HepG2 (cell line): ENCODE data around the gene MRPL14. TPM values are rescaled to one million over a fixed set of nuclear protein-coding genes. Genes with fewer than 3 reads are reported as not detected.

Experiments used
- ATAC-seq: fragments of 200-7000 bp; cut with Tn5 transposase; 3 replicates; pipeline ENCODE4 v1.9.1; 2020; ENCODE audit warnings: mild to moderate bottlenecking, moderate library complexity
- BruUV-seq: library from RNA; stranded (reverse); fragments of 400-500 nt; replicated peaks from 2 replicates; lab custom pipeline; 2021; lab: Mats Ljungman, UMichigan
- CTCF ChIA-PET: fragments of 300-600 bp; formaldehyde crosslinking; extraction: SDS; loops from one replicate; lab custom pipeline; 2021; ENCODE audit warnings: low total read pairs, inconsistent platforms, low intra/inter-chr PET ratio; lab: Yijun Ruan, JAX
- POLR2A ChIA-PET: fragments of 350-600 bp; sonication (Branson Sonifier 250); formaldehyde crosslinking; loops from one replicate; lab custom pipeline; 2020; ENCODE audit warnings: antibody characterized with exemption, inconsistent platforms; lab: Yijun Ruan, JAX
- DNase-seq: peaks from one replicate; pipeline ENCODE4 v3.0.0-alpha.2; 2015; ENCODE audit warnings: low spot score
- FAIRE-seq: peaks from 3 replicates; lab custom pipeline; 2011; peaks lifted over from hg19 to GRCh38; lab: Jason Lieb, UNC
- H2AFZ ChIP-seq: one replicate; pipeline ENCODE4 v1.6.1; 2011; ENCODE audit warnings: low read length, inconsistent platforms
- H3K27ac ChIP-seq: fragments of 300-600 bp; 3 replicates; pipeline ENCODE4 v1.8.0; 2011; ENCODE audit warnings: mixed run types, mild to moderate bottlenecking, mixed read lengths, low read length, inconsistent platforms; ENCODE audit not compliant: insufficient read depth; ENCODE audit errors: extremely low read length
- H3K27me3 ChIP-seq, 2 experiments: fragments of 200-600 bp in 1 of 2; 2 replicates in 1 of 2; 3 replicates in 1 of 2; pipeline versions ENCODE4 v1.6.0 to v1.8.0; 2011; ENCODE audit warnings: low read length in 2 of 2, mild to moderate bottlenecking in 2 of 2, moderate library complexity in 2 of 2, inconsistent platforms in 1 of 2; ENCODE audit not compliant: insufficient read depth in 2 of 2, control insufficient read depth in 1 of 2
- H3K36me3 ChIP-seq, 2 experiments: fragments of 200-600 bp in 1 of 2; replicated peaks in 1 of 2; 2 replicates in 1 of 2; 3 replicates in 1 of 2; pipeline versions ENCODE4 v1.5.1 to v1.8.0; 2011; ENCODE audit warnings: low read length in 2 of 2, inconsistent platforms in 1 of 2; ENCODE audit not compliant: insufficient read depth in 2 of 2, control insufficient read depth in 1 of 2
- H3K4me1 ChIP-seq: 2 replicates; pipeline ENCODE4 v1.5.1; 2012; ENCODE audit warnings: low read length, inconsistent platforms; ENCODE audit not compliant: insufficient read depth
- H3K4me2 ChIP-seq: 2 replicates; pipeline ENCODE4 v1.6.0; 2011; ENCODE audit warnings: low read depth, low read length, inconsistent platforms
- H3K4me3 ChIP-seq, 3 experiments: fragments of 200-600 bp in 1 of 3; sonication (generic), shearing (Covaris generic) in 1 of 3; replicated peaks in 1 of 3; 2 replicates each; pipeline ENCODE4 v1.5.1; 2011 to 2016; ENCODE audit warnings: low read length in 3 of 3, inconsistent platforms in 2 of 3, low read depth in 2 of 3, mild to moderate bottlenecking in 2 of 3, control low read depth in 1 of 3, mixed read lengths in 1 of 3; ENCODE audit not compliant: insufficient read depth in 1 of 3
- H3K79me2 ChIP-seq: one replicate; pipeline ENCODE4 v1.6.1; 2011; ENCODE audit warnings: low read length, inconsistent platforms; ENCODE audit not compliant: insufficient read depth
- H3K9ac ChIP-seq: 2 replicates; pipeline ENCODE4 v1.6.0; 2011; ENCODE audit warnings: mild to moderate bottlenecking, low read depth, low read length, inconsistent platforms; ENCODE audit not compliant: insufficient read depth
- H3K9me3 ChIP-seq: 2 replicates; pipeline ENCODE4 v1.5.1; 2012; ENCODE audit warnings: mild to moderate bottlenecking, low read length
- H4K20me1 ChIP-seq: 2 replicates; pipeline ENCODE4 v1.6.0; 2011; ENCODE audit warnings: inconsistent platforms, mild to moderate bottlenecking, low read length, moderate library complexity; ENCODE audit not compliant: insufficient read depth
- CCDC6 ChIP-seq: sonication (generic); formaldehyde crosslinking; IDR thresholded peaks from 2 replicates; pipeline ENCODE4 v1.8.1; 2022; ENCODE audit warnings: mild to moderate bottlenecking, missing genetic modification reagents, moderate library complexity
- ERF ChIP-seq: IDR thresholded peaks from 2 replicates; pipeline ENCODE4 v1.6.1; 2018; ENCODE audit warnings: missing biosample characterization, missing genetic modification reagents
- HOXA3 ChIP-seq: sonication (generic); formaldehyde crosslinking; IDR thresholded peaks from 2 replicates; pipeline ENCODE4 v1.5.0; 2020; ENCODE audit warnings: missing genetic modification reagents
- KLF15 ChIP-seq: sonication (generic); formaldehyde crosslinking; IDR thresholded peaks from 2 replicates; pipeline ENCODE4 v1.8.1; 2023; ENCODE audit warnings: borderline replicate concordance, mild to moderate bottlenecking, inconsistent platforms, missing genetic modification reagents, mixed read lengths
- MED8 ChIP-seq: sonication (generic); formaldehyde crosslinking; IDR thresholded peaks from 2 replicates; pipeline ENCODE4 v1.8.1; 2023; ENCODE audit warnings: mild to moderate bottlenecking, missing genetic modification reagents; ENCODE audit not compliant: insufficient replicate concordance
- YY1 ChIP-seq: IDR thresholded peaks from 2 replicates; pipeline ENCODE4 v1.6.1; 2011; ENCODE audit warnings: low read length, low read depth, moderate library complexity, mild to moderate bottlenecking; ENCODE audit not compliant: insufficient read depth, insufficient replicate concordance
- ZFP36L2 ChIP-seq: sonication (generic); formaldehyde crosslinking; IDR thresholded peaks from 2 replicates; pipeline ENCODE4 v1.4.0; 2020; ENCODE audit warnings: missing genetic modification reagents
- ZNF367 ChIP-seq: sonication (generic); formaldehyde crosslinking; IDR thresholded peaks from 2 replicates; pipeline ENCODE4 v1.4.0; 2020; ENCODE audit warnings: missing genetic modification reagents, borderline replicate concordance
- ZNF607 ChIP-seq: sonication (generic); formaldehyde crosslinking; IDR thresholded peaks from 2 replicates; pipeline ENCODE4 v1.5.1; 2020; ENCODE audit warnings: missing genetic modification reagents, mild to moderate bottlenecking, borderline replicate concordance
- WGBS: methylation state at CpG from one replicate; pipeline ENCODE4 v1.1.6; 2017; ENCODE audit warnings: low lambda C conversion rate; 5-methylcytosine and 5-hydroxymethylcytosine counted together
- in situ Hi-C: cut with HindIII; loops from 2 replicates; pipeline ENCODE4 v1.10.0; 2017; ENCODE audit warnings: low pct_unique_long_range_greater_than_20kb; ENCODE audit not compliant: extremely low pct_ligation_motif_present
- intact Hi-C: fragments of 100-400 bp; cut with micrococcal nuclease; formaldehyde crosslinking; loops from one replicate; pipeline ENCODE4 v1.10.0; 2022; ENCODE audit not compliant: unreplicated experiment
- polyA plus RNA-seq, 8 experiments: library from polyadenylated mRNA; depleted of rRNA in 3 of 8; stranded (reverse) in 7 of 8; unstranded in 1 of 8; fragments of >200 nt; fragmentation: Illumina TruSeq in 4 of 8; extraction: Trizol in 4 of 8; gene quantifications; 2 replicates each; pipeline versions ENCODE4 v1.2.1 to v1.2.3, GENCODE V29; 2011 to 2016; ENCODE audit warnings: low read depth in 4 of 8, missing spikeins in 1 of 8, mixed read lengths in 1 of 8; ENCODE audit not compliant: insufficient read depth in 1 of 8
- total RNA-seq, 5 experiments: library from RNA; depleted of rRNA; stranded (reverse); fragments of >200 nt; fragmentation: Illumina TruSeq; extraction: Trizol; gene quantifications; 2 replicates each; pipeline ENCODE4 v1.2.3, GENCODE V29; 2016; ENCODE audit warnings: low read depth in 1 of 5
- TF ChIP-seq, protein P1 (sequence below), 2 experiments: sonication (generic) in 1 of 2; formaldehyde crosslinking in 1 of 2; IDR thresholded peaks; 2 replicates each; pipeline versions ENCODE4 v1.4.0 to v1.6.1; 2016 to 2020; ENCODE audit warnings: borderline replicate concordance in 1 of 2, low read depth in 1 of 2, mild to moderate bottlenecking in 1 of 2, missing genetic modification reagents in 1 of 2
- TF ChIP-seq, protein P2 (sequence below): sonication (generic); formaldehyde crosslinking; IDR thresholded peaks from 2 replicates; pipeline ENCODE4 v1.5.1; 2020; ENCODE audit warnings: mild to moderate bottlenecking, missing genetic modification reagents

Gene MRPL14
- total and polyA plus RNA-seq, 2 of the 13 experiments (the other 11 are each of a cell fraction or from before 2014, with no cell fraction given), result 157 to 178 TPM

DNA sequence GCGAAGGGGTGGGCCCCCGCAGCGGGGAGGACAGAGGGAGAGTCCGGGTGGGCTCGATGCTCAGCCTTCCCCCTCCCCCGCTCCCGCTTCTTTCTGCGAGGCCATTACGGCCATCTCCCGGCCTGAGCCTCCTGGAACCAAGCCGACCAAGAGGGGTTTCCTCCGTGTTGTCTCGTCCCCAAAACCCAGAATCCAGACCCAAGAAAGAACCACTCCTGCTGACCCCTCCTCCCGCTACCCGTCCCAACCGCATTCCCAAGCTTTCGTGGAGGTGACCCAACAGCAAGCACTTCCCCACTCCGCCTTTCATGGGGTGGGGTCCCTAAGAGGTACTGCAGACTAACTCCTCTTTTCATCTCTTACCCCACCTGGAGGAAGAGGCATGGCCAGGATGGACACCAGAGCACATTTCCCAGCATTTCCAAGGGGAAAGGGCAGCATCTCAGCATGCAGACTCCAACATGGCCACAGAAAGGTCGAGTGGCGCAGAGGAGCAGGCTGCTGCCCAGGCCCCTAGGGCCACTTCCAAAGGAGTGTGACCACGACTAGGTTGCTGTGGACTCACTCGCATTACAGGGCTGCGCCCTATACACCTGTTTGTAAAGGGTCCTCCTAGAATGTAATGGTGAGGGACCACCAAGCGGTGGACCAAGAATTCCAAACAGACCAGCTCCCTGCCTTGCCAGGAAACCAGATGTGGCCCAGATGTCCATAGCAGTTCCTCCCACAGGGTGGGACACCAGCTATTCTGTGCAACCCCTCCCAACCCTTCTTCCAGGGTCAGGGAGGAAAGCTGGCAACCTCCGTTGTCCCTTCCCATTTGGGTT lies 53.4 kb downstream of the MRPL14 start (continued):
- TF ChIP-seq HOXA3 (peak; percentile 38), ERF (CRISPR knock-in tag) (peak; percentile 12; the same call in 1 of the 2 replicates), MED8 (peak; percentile 43)
- TF ChIP-seq, all 625 proteins: peak for 158

DNA sequence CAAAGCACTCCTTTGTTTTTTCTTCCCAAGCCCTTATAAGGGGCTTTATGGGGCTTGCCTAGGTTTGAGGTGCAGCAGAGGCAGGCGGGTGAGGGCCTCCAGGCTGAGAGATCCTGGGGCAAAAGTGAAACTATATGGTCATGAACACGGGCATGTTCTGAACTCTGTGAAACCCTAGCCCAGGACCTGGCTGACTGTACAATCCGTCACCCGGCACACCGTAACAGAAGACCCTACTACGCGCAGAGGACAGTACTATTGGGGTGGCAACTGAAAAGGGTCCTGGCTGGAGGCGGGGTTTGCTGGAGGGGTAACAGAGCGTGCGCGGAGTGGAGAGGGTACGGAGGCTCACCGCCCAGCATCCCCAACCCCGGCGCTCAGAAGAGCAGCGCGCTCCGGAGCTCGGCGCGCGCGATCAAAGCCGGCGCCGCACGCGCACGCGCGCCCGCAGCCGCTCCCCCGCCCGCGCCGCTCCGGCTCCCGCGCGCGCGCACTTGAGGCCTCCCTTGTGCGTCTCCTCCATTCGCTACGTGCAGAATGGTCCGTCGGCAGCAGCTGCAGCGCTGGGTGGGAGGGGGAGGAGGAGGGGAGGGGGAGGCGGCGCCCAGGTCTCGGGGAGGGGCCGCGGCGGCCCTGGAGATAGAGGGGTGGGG lies 54.2 kb downstream of the MRPL14 start:
- Histone ChIP-seq H2AFZ (no peak overlapping the region), H3K36me3 (no peaks in the 10 kb centered on the region), H3K79me2 (no peaks in the 10 kb centered on the region), H3K27me3 (peaks cover 0 to 2% of the 10 kb centered on the region in 2 experiments; a peak in 1 of 5 replicates), H3K4me3 (peak overlapping the region; percentile 73 to 82 (median 75)), H3K4me1 (peaks cover 82% of the 10 kb centered on the region), H3K9me3 (no peaks in the 10 kb centered on the region), H3K4me2 (peak overlapping the region; percentile 95), H3K9ac (peak overlapping the region; percentile 68), H4K20me1 (no peaks in the 10 kb centered on the region), H3K27ac (peak overlapping the region; percentile 68)
- no TSS peak for BruUV-seq
- ChIA-PET POLR2A (interaction anchor here (0.7 to 3.3 kb wide), 11 partner anchors 8 to 444 kb away, joined by 3 to 15 read pairs (median 3); partner anchors contain the start of genes GTPBP2 and VEGFA), CTCF (interaction anchor here (2.6 to 2.8 kb wide), 2 partner anchors 304 to 349 kb away, joined by 21 to 22 read pairs; partner anchors contain the start of gene VEGFA)
- in situ Hi-C loops, result loop anchor here (10.0 kb wide), 1 partner anchor 118 kb away; no protein-coding TSS in a partner anchor
- DNase-seq (peak; percentile 82), FAIRE-seq (no peak), ATAC-seq (peak; percentile 34)
- 2% methylated on average over 14 of the region's 55 CpGs for WGBS
- intact Hi-C loops, result loop anchor here (5.0 kb wide), 1 partner anchor 71 kb away; no protein-coding TSS in a partner anchor
- TF ChIP-seq CCDC6 (CRISPR knock-in tag) (peak; percentile 92; the same call in 1 of the 2 replicates), YY1 (peak; percentile 89), ZNF367 (CRISPR knock-in tag) (no peak), ZFP36L2 (CRISPR knock-in tag) (no peak), ZNF607 (CRISPR knock-in tag) (0 out of 2 replicates have a peak, but pooled peaks have one; percentile 17), KLF15 (CRISPR knock-in tag) (no peak)
- TF ChIP-seq, protein P1, sequence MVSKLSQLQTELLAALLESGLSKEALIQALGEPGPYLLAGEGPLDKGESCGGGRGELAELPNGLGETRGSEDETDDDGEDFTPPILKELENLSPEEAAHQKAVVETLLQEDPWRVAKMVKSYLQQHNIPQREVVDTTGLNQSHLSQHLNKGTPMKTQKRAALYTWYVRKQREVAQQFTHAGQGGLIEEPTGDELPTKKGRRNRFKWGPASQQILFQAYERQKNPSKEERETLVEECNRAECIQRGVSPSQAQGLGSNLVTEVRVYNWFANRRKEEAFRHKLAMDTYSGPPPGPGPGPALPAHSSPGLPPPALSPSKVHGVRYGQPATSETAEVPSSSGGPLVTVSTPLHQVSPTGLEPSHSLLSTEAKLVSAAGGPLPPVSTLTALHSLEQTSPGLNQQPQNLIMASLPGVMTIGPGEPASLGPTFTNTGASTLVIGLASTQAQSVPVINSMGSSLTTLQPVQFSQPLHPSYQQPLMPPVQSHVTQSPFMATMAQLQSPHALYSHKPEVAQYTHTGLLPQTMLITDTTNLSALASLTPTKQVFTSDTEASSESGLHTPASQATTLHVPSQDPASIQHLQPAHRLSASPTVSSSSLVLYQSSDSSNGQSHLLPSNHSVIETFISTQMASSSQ (IDR thresholded peaks at IDR 0.05; ENCODE audit: low read depth), result no peak
- TF ChIP-seq, protein P1 (CRISPR knock-in tag; IDR thresholded peaks at IDR 0.05; ENCODE audit: borderline replicate concordance), result peak; percentile 4; the same call in 1 of the 2 replicates
- TF ChIP-seq, protein P2, sequence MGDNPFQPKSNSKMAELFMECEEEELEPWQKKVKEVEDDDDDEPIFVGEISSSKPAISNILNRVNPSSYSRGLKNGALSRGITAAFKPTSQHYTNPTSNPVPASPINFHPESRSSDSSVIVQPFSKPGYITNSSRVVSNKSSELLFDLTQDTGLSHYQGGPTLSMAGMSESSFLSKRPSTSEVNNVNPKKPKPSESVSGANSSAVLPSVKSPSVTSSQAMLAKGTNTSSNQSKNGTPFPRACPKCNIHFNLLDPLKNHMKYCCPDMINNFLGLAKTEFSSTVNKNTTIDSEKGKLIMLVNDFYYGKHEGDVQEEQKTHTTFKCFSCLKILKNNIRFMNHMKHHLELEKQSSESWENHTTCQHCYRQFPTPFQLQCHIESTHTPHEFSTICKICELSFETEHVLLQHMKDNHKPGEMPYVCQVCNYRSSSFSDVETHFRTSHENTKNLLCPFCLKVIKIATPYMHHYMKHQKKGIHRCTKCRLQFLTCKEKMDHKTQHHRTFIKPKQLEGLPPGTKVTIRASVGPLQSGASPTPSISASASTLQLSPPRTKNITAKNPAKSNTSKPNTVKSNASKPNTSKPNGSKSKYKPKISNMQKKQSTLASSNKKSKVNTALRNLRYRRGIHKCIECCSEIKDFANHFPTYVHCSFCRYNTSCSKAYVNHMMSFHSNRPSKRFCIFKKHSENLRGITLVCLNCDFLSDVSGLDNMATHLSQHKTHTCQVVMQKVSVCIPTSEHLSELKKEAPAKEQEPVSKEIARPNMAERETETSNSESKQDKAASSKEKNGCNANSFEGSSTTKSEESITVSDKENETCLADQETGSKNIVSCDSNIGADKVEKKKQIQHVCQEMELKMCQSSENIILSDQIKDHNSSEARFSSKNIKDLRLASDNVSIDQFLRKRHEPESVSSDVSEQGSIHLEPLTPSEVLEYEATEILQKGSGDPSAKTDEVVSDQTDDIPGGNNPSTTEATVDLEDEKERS (CRISPR knock-in tag), result 0 out of 2 replicates have a peak, but pooled peaks have one; percentile 39
